ENCODE measurements around the gene NTN5. TPM values are rescaled to one million over a fixed set of nuclear protein-coding genes. Genes with fewer than 3 reads are reported as not detected.
A peak's percentile ranks its signal among the peaks of the same experiment; 100 is the strongest.

The NTN5 gene
- polyA plus RNA-seq, 2 donors, result 0.25 to 0.39 TPM

DNA sequence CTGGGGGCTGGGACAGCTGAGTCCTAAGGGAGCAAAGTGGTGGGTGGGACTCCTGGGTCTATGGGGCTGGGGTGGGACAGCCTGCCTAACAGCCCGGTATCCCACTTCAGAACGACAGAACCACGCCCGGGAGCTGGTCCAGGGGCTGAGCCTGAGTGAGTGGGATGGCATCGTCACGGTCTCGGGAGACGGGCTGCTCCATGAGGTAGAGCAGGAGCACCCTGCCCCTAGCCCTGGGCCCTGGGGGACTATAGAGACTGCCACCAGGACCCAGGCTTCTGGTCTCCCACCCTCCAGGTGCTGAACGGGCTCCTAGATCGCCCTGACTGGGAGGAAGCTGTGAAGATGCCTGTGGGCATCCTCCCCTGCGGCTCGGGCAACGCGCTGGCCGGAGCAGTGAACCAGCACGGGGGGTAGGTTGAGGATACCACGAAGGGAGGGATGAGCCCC is 44.9 kb downstream of the NTN5 start:
- Histone ChIP-seq H3K9me3 (ENCODE audit: control insufficient read depth in 2 of 2, insufficient read depth in 1 of 2, low read depth in 1 of 2, low read length in 1 of 2) (no peaks in the 10 kb centered on the region), H3K36me3 (ENCODE audit: control insufficient read depth in 2 of 2, insufficient read depth in 2 of 2, low read length in 1 of 2) (peaks cover 0 to 9% of the 10 kb centered on the region in 2 donors), H3K4me1 (ENCODE audit: control insufficient read depth in 2 of 2, insufficient read depth in 2 of 2, low read length in 1 of 2) (peaks cover 0 to 14% of the 10 kb centered on the region in 2 donors), H3K27me3 (ENCODE audit: control insufficient read depth in 1 of 2, insufficient read depth in 2 of 2, low read length in 2 of 2) (no peaks in the 10 kb centered on the region), H3K4me3 (ENCODE audit: low read depth in 1 of 2, low read length in 2 of 2) (no peak overlapping the region), H3K27ac (ENCODE audit: low read depth in 2 of 2, low read length in 1 of 2) (peak overlapping the region in 1 of 2 donors; percentile 42)
- WGBS, 2 donors, result 76 to 86% methylated on average over 16 to 17 of the region's 17 CpGs

DNA sequence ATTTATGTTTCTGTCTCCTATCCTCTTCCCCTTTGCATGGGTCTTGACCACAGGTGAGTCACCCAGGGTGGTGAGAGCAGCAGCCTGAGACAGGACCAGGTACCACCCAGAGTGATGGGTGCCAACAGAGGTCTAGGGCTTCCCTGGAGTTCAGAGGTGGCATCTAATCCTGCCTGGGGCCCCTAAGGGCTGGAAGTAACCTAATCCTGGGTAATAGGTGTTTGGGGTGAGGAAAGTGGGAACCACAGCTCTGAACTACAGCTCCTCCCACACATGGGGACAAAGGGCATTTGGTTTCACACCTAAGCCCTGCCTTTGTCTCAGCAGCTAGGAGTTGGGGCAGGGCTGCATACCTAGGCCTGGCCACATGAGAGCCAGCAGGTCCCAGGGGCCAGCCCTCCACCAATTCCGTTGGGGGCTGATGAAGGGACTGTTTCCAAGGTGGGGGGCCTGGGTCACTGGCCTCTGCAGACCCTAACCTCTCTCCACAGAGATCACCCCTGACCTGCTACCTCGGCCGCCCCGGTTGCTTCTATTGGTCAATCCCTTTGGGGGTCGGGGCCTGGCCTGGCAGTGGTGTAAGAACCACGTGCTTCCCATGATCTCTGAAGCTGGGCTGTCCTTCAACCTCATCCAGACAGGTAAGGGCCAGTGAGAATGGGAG is 45.5 kb downstream of the NTN5 start:
- WGBS, 2 donors, result 76 to 77% methylated on average over 6 of the region's 6 CpGs
- H3K9me3 ChIP-seq (ENCODE audit: control insufficient read depth in 2 of 2, insufficient read depth in 1 of 2, low read depth in 1 of 2, low read length in 1 of 2), result no peaks in the 10 kb centered on the region
- peak overlapping the region; percentile 2 to 42 for H3K27ac ChIP-seq (ENCODE audit: low read depth in 2 of 2, low read length in 1 of 2)
- H3K4me1 ChIP-seq (ENCODE audit: control insufficient read depth in 2 of 2, insufficient read depth in 2 of 2, low read length in 1 of 2), result peaks cover 0 to 14% of the 10 kb centered on the region in 2 donors
- no peaks in the 10 kb centered on the region for H3K27me3 ChIP-seq (ENCODE audit: control insufficient read depth in 1 of 2, insufficient read depth in 2 of 2, low read length in 2 of 2)
- peaks cover 0 to 9% of the 10 kb centered on the region in 2 donors for H3K36me3 ChIP-seq (ENCODE audit: control insufficient read depth in 2 of 2, insufficient read depth in 2 of 2, low read length in 1 of 2)
- no peak overlapping the region for H3K4me3 ChIP-seq (ENCODE audit: low read depth in 1 of 2, low read length in 2 of 2)

DNA sequence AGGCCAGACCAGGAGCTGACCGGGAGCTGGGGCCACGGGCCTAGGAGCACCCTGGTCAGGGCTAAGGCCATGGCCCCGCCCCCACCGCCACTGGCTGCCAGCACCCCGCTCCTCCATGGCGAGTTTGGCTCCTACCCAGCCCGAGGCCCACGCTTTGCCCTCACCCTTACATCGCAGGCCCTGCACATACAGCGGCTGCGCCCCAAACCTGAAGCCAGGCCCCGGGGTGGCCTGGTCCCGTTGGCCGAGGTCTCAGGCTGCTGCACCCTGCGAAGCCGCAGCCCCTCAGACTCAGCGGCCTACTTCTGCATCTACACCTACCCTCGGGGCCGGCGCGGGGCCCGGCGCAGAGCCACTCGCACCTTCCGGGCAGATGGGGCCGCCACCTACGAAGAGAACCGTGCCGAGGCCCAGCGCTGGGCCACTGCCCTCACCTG is 46.9 kb downstream of the NTN5 start:
- peaks cover 0 to 14% of the 10 kb centered on the region in 2 donors for H3K4me1 ChIP-seq (ENCODE audit: control insufficient read depth in 2 of 2, insufficient read depth in 2 of 2, low read length in 1 of 2)
- WGBS, 2 donors, result 71 to 84% methylated on average over 28 to 30 of the region's 30 CpGs
- peaks cover 0 to 9% of the 10 kb centered on the region in 2 donors for H3K36me3 ChIP-seq (ENCODE audit: control insufficient read depth in 2 of 2, insufficient read depth in 2 of 2, low read length in 1 of 2)
- H3K27ac ChIP-seq (ENCODE audit: low read depth in 2 of 2, low read length in 1 of 2), result no peak overlapping the region
- H3K4me3 ChIP-seq (ENCODE audit: low read depth in 1 of 2, low read length in 2 of 2), result no peak overlapping the region
- H3K27me3 ChIP-seq (ENCODE audit: control insufficient read depth in 1 of 2, insufficient read depth in 2 of 2, low read length in 2 of 2), result no peaks in the 10 kb centered on the region
- no peaks in the 10 kb centered on the region for H3K9me3 ChIP-seq (ENCODE audit: control insufficient read depth in 2 of 2, insufficient read depth in 1 of 2, low read depth in 1 of 2, low read length in 1 of 2)

DNA sequence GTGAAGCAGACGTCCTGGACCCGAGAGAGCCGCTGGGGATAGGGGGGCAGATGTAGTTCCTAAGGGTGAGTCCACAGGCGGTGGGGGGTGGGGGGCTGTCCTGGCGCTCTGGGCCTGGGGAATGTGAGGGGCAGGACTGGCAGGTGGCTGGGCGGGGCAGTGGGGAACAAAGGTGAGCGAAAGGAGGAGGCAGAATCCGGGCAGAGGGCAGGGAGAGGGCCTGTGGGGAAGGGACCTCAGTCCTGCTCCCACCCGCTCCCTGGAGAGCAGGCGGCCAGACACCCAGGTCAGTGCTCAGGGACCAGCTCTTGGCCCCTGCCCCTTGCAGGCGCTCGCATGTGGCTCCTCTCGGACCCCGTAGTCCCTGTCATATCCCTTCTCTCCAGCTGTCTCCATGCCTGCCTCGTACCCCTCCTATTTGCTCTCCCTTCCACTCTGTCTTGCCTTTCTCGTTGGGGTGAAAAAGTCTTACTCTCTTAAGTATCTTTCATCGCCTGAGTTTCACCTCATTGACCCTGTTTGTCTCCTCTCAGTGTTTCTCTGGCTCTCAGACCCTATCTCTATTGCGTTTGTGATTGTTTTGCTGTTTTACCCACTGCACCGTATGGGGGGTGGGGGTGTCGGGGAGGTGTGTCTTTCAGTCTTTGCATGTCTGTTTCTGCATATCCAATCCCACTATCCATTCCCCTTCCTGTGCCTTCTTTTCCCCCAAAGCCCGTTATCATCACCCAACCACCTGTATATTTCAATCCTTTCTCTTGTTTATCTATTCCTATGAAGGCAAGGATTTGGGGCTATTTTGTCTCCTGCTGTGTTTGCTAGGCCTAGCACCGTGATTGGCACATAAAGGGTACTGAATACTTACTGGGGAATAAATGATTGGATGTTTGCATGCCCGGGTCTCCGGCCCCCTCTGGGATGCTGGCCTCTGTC is 47.8 kb downstream of the NTN5 start:
- Histone ChIP-seq H3K4me1 (ENCODE audit: control insufficient read depth in 2 of 2, insufficient read depth in 2 of 2, low read length in 1 of 2) (peaks cover 0 to 17% of the 10 kb centered on the region in 2 donors), H3K27ac (ENCODE audit: low read depth in 2 of 2, low read length in 1 of 2) (peak overlapping the region; percentile 69 to 88), H3K36me3 (ENCODE audit: control insufficient read depth in 2 of 2, insufficient read depth in 2 of 2, low read length in 1 of 2) (peaks cover 0 to 6% of the 10 kb centered on the region in 2 donors), H3K4me3 (ENCODE audit: low read depth in 1 of 2, low read length in 2 of 2) (no peak overlapping the region), H3K27me3 (ENCODE audit: control insufficient read depth in 1 of 2, insufficient read depth in 2 of 2, low read length in 2 of 2) (no peaks in the 10 kb centered on the region), H3K9me3 (ENCODE audit: control insufficient read depth in 2 of 2, insufficient read depth in 1 of 2, low read depth in 1 of 2, low read length in 1 of 2) (no peaks in the 10 kb centered on the region)
- 51% methylated on average over 24 of the region's 24 CpGs for WGBS, 2 donors

DNA sequence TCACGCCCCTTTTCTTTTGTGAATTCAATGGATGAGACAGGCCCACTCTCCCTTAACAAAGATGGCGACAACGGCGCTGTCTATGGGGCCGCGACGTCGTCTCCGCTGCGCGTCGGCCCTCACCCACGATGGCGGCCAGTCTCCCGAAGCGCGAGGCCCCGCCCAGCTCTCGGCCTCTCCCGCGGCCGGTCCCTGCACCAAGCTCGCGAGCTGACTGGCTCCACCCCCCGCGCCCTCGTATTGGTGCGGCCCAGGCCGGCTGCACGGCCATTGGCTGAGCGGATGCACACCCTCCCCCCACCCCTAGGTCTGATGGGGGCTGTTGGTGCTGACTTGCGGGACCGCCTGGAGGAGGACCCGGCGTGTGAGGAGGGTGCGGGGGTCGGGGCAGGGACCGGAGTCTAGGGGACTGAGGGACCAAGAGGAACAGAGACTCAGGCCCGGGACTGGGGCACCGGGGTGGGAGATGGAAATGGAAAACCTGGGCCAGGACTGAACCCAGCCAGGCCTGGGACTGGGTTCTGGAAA is 48.7 kb downstream of the NTN5 start:
- H3K4me1 ChIP-seq (ENCODE audit: control insufficient read depth in 2 of 2, insufficient read depth in 2 of 2, low read length in 1 of 2), result peaks cover 0 to 14% of the 10 kb centered on the region in 2 donors
- H3K27ac ChIP-seq (ENCODE audit: low read depth in 2 of 2, low read length in 1 of 2), result peak overlapping the region; percentile 79 to 88
- H3K9me3 ChIP-seq (ENCODE audit: control insufficient read depth in 2 of 2, insufficient read depth in 1 of 2, low read depth in 1 of 2, low read length in 1 of 2), result no peaks in the 10 kb centered on the region
- H3K27me3 ChIP-seq (ENCODE audit: control insufficient read depth in 1 of 2, insufficient read depth in 2 of 2, low read length in 2 of 2), result no peaks in the 10 kb centered on the region
- peaks cover 0 to 2% of the 10 kb centered on the region in 2 donors for H3K36me3 ChIP-seq (ENCODE audit: control insufficient read depth in 2 of 2, insufficient read depth in 2 of 2, low read length in 1 of 2)
- WGBS, 2 donors, result 1% methylated on average over 40 of the region's 40 CpGs
- peak overlapping the region; percentile 48 to 53 for H3K4me3 ChIP-seq (ENCODE audit: low read depth in 1 of 2, low read length in 2 of 2)

DNA sequence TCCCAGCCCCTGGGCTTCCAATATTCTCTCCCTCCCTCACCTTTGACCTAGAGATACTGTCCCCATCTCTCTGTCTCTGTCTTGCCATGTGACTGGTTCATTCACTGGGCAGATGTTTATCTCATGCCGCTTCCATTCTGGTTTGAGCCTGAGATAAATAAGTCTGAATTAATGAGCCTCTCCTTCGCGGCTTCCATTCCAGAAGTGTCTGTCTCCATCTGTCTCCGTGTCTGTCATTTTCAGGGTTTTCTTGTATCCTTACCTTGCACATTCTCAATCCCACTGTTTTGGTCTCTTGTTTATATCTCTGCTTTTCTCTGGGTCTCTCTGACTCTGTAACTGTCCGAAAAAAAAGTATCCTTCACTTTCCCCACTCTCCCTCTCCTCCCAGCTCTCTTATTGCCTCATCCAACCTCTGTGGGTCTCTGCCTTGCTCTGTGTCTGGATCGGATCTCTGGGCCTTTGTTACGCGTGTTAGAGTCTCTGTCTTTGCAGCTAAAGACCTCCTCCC is 49.2 kb downstream of the NTN5 start:
- 18 to 21% methylated on average over 8 of the region's 8 CpGs for WGBS, 2 donors
- no peaks in the 10 kb centered on the region for H3K27me3 ChIP-seq (ENCODE audit: control insufficient read depth in 1 of 2, insufficient read depth in 2 of 2, low read length in 2 of 2)

DNA sequence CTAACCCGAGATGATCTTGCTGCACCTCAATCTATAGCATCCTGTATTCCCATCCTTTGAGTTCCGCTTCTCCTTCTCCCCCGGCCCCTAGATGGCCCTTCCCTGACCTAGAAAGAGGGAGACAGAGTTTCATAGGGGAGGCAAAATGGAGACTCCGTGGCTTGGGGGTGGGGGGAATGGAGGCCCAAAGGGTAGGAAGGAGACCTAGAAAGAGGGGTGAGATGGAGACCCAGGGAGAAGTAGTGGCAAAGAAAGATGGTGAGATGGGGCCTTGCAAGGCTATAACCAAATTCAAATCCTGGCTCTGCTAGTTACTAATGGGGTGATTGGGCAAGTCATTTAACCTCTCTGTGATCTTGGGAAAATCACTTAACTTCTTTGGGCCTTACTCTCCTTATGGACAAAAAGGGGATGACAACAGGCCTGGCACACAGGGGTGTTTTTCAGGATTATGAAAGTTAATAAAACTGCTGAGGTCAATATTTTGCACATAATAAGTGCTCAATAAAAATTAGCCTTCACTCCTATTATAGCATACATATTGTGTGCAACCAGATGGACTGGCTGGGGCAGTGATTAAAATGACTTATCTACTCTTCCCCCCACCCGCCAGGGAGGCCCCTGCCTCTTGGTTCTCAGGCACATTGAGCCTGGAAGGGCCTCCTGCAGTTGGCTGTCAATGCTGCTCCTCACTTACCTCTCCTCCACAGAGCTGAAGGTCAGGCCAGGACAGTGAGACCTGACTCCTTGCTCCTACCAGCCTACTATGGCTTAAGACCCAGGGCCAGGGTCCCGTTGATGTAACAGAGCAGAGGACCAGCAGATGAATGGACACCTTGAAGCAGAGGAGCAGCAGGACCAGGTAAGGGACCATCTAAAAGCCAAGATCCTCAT is 52.9 kb downstream of the NTN5 start:
- H3K27me3 ChIP-seq (ENCODE audit: control insufficient read depth in 1 of 2, insufficient read depth in 2 of 2, low read length in 2 of 2), result no peaks in the 10 kb centered on the region
- H3K9me3 ChIP-seq (ENCODE audit: control insufficient read depth in 2 of 2, insufficient read depth in 1 of 2, low read depth in 1 of 2, low read length in 1 of 2), result no peaks in the 10 kb centered on the region
- H3K27ac ChIP-seq (ENCODE audit: low read depth in 2 of 2, low read length in 1 of 2), result peak overlapping the region; percentile 93 to 98
- WGBS, 2 donors, result 27 to 30% methylated on average over 6 of the region's 6 CpGs
- peaks cover 0 to 22% of the 10 kb centered on the region in 2 donors for H3K4me1 ChIP-seq (ENCODE audit: control insufficient read depth in 2 of 2, insufficient read depth in 2 of 2, low read length in 1 of 2)
- H3K36me3 ChIP-seq (ENCODE audit: control insufficient read depth in 2 of 2, insufficient read depth in 2 of 2, low read length in 1 of 2), result peaks cover 11 to 28% of the 10 kb centered on the region in 2 donors
- H3K4me3 ChIP-seq (ENCODE audit: low read depth in 1 of 2, low read length in 2 of 2), result peak overlapping the region; percentile 48 to 91

More for the DNA sequence above, 49.2 kb downstream of the NTN5 start:
- Histone ChIP-seq H3K4me3 (ENCODE audit: low read depth in 1 of 2, low read length in 2 of 2) (peak overlapping the region; percentile 23 to 48), H3K36me3 (ENCODE audit: control insufficient read depth in 2 of 2, insufficient read depth in 2 of 2, low read length in 1 of 2) (peaks cover 0 to 2% of the 10 kb centered on the region in 2 donors), H3K27ac (ENCODE audit: low read depth in 2 of 2, low read length in 1 of 2) (peak overlapping the region; percentile 79 to 88), H3K9me3 (ENCODE audit: control insufficient read depth in 2 of 2, insufficient read depth in 1 of 2, low read depth in 1 of 2, low read length in 1 of 2) (no peaks in the 10 kb centered on the region), H3K4me1 (ENCODE audit: control insufficient read depth in 2 of 2, insufficient read depth in 2 of 2, low read length in 1 of 2) (peaks cover 0 to 14% of the 10 kb centered on the region in 2 donors)

DNA sequence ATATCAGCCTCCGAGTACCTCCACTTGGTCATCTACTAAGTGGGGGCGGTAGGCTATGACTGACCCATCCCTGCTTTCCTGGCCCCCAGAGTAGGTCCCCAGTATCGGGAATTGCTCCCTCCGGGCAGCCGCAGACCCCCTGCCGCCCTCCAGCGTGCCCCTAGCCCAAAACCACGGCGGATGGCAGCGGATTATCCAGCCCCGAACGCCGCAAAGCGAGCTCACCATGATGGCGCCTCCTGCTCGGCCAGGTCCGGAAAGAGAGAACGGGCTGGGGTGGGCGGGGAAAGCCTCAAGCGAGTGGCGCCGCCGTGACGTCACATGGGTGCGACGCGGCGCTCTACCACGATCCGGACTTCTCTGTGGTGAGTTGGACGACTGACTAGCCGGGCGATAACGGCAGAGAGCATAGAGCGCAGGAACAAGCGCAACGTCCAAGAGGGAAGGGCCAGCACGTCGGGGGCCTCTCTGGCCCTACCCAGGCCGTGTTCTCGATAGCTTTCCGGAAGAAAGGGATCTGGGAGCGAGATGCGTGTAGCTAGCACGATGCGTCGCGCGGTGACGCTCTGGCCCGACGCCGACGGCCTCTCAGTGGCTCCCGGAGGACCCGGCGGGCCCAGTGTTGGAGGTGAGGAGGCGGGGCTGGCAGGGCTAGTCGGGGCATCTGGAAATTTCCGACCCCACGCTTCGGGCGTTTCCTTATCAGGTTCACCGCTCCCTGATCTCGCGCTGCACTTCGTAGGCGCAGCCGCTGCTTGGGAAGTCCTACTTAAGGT is 53.7 kb downstream of the NTN5 start, which contains the start of the genes RPL18 and SPHK2:
TSS of gene RPL18 (minus strand) at position 263 of the 776 bp plus-strand sequence. CDS start at position 228, 35 bp downstream.
TSS of gene SPHK2 (plus strand) at position 591 of the 776 bp plus-strand sequence. CDS start 1,009 bp downstream, outside the sequence.
- peak within 1 kb of the TSS; percentile 93 to 98 for H3K27ac ChIP-seq (ENCODE audit: low read depth in 2 of 2, low read length in 1 of 2)
- peaks cover 11 to 28% of the 10 kb centered on the region in 2 donors for H3K36me3 ChIP-seq (ENCODE audit: control insufficient read depth in 2 of 2, insufficient read depth in 2 of 2, low read length in 1 of 2)
- WGBS, 2 donors, result 0% methylated on average over 69 of the region's 69 CpGs
- H3K4me3 ChIP-seq (ENCODE audit: low read depth in 1 of 2, low read length in 2 of 2), result peak within 1 kb of the TSS; percentile 85 to 91
- H3K4me1 ChIP-seq (ENCODE audit: control insufficient read depth in 2 of 2, insufficient read depth in 2 of 2, low read length in 1 of 2), result peaks cover 0 to 23% of the 10 kb centered on the region in 2 donors
- H3K27me3 ChIP-seq (ENCODE audit: control insufficient read depth in 1 of 2, insufficient read depth in 2 of 2, low read length in 2 of 2), result no peaks in the 10 kb centered on the region
- H3K9me3 ChIP-seq (ENCODE audit: control insufficient read depth in 2 of 2, insufficient read depth in 1 of 2, low read depth in 1 of 2, low read length in 1 of 2), result no peaks in the 10 kb centered on the region
